Heart right ventricle (tissue), 16 donors: ENCODE data around the gene GRN. TPM values are rescaled to one million over a fixed set of nuclear protein-coding genes. Genes with fewer than 3 reads are reported as not detected.
A peak's percentile ranks its signal among the peaks of the same experiment; 100 is the strongest.
"Not testable (repeated sequence)": the region's sequence is repeated elsewhere in the genome, so short reads cannot be mapped to it uniquely, and the experiment has no call there.

ENCODE experiments used
- ATAC-seq, 8 donors: fragments of 200-7000 bp; cut with Tn5 transposase; one replicate each; pipeline ENCODE4 v1.9.1; 2020; ENCODE audit warnings: mild to moderate bottlenecking in 8 of 8, moderate library complexity in 8 of 8, moderate number of reproducible peaks in 1 of 8
- DNase-seq, 2 donors: peaks; one replicate each; pipeline ENCODE4 v3.0.0-alpha.2; 2020
- H3K27ac ChIP-seq, 10 donors: fragments of 200-600 bp; sonication (generic) in 2 of 10; one replicate each; pipeline versions ENCODE4 v1.5.0 to v1.8.0; 2020 to 2022; ENCODE audit warnings: mild to moderate bottlenecking in 3 of 10
- H3K27me3 ChIP-seq, 7 donors: fragments of 200-600 bp; one replicate each; pipeline ENCODE4 v1.8.0; 2021 to 2022; ENCODE audit warnings: mild to moderate bottlenecking in 2 of 7
- H3K36me3 ChIP-seq, 9 donors: fragments of 200-600 bp; sonication (generic) in 1 of 9; one replicate each; pipeline versions ENCODE4 v1.5.0 to v1.8.0; 2020 to 2022; ENCODE audit warnings: mild to moderate bottlenecking in 2 of 9
- H3K4me1 ChIP-seq, 9 donors: fragments of 200-600 bp; sonication (generic) in 1 of 9; one replicate each; pipeline versions ENCODE4 v1.5.0 to v1.8.0; 2020 to 2022; ENCODE audit warnings: mild to moderate bottlenecking in 4 of 9
- H3K4me3 ChIP-seq, 10 donors: fragments of 200-600 bp; sonication (generic) in 2 of 10; one replicate each; pipeline versions ENCODE4 v1.5.0 to v1.8.0; 2020 to 2022; ENCODE audit warnings: mild to moderate bottlenecking in 7 of 10, moderate library complexity in 2 of 10
- H3K9me3 ChIP-seq, 11 donors: fragments of 200-600 bp in 10 of 11; sonication (generic) in 2 of 11; one replicate each; pipeline versions ENCODE4 v1.5.0 to v1.8.0; 2013 to 2022; ENCODE audit warnings: mild to moderate bottlenecking in 2 of 11, control low read depth in 1 of 11, moderate library complexity in 1 of 11
- WGBS, 2 donors: extraction: QIAGEN DNeasy Blood & Tissue Kit; methylation state at CpG; one replicate each; pipeline ENCODE4 v1.1.7; 2013; ENCODE audit warnings: inconsistent platforms in 1 of 2; 5-methylcytosine and 5-hydroxymethylcytosine counted together
- intact Hi-C, 10 donors: fragments of 100-400 bp; cut with DNase I; formaldehyde crosslinking; loops; one replicate each; pipeline versions ENCODE4 v1.11.1 to v1.14.2; 2022
- polyA plus RNA-seq, 2 donors: library from polyadenylated mRNA; stranded (reverse); fragments of 200-250 nt; gene quantifications; one replicate each; pipeline ENCODE4 v1.2.3, GENCODE V29; 2013
- total RNA-seq, 10 donors: library from RNA; stranded (reverse); fragmentation: NEBNext Ultra II Directional in 3 of 10; extraction: Animal tissue kit (Norgen Biotek cat#: 25700) in 3 of 10; gene quantifications; one replicate each; pipeline versions ENCODE4 v1.2.1 to v1.2.4, GENCODE V29; 2021 to 2023
- TF ChIP-seq, protein P1 (sequence below), 9 donors: fragments of 200-600 bp; sonication (generic) in 2 of 9; IDR thresholded peaks; one replicate each; pipeline versions ENCODE4 v1.5.0 to v1.8.0; 2021 to 2022; ENCODE audit warnings: antibody characterized with exemption in 9 of 9, mild to moderate bottlenecking in 5 of 9, moderate library complexity in 1 of 9
- donor health status: Arrhythmogenic right ventricular cardiomyopathy.
- donor health status: ischemic (EF 13 %, LVEDD 7.1; RV severe dilation, severe dysfunction).
- donor health status: healthy with polysubstance abuse.
- donor health status: DM: no; HTN: yes; CAD: no.
- donor health status: DM: no; HTN: no; CAD: no.
- donor health status: ischemic (EF 25% LVEDD 6.9; RV normal size, moderate dysfunction).
- donor health status: ischemic (EF 25% LVEDD 5.7; RV mildly dilated, moderate dysfunction).
- donor health status: healthy.
- donor health status: DM: yes; HTN: yes; CAD: no.
- donor health status: Ischemic cardiomyopathy.
- donor health status: ischemic (EF 35%, LVEDD 5.7; RV mildly dilated, moderate dysfunction).
- donor health status: nonischemic (EF 11% LVEDD 7.7; RV severe dilation, severe dysfunction).
- donor health status: DM: yes; HTN: yes; CAD: no.
- donor health status: PGD.
- donor health status: ischemic (EF 29% LVEDD 5.4; RV normal size, mild dysfunction).
- donor health status: nonischemic (EF 23%, LVEDD 6.1; RV moderate dilation, normal function).

The GRN gene
- total and polyA plus RNA-seq, 12 donors, result 41.5 to 303 (median 148) TPM

GRCh38 chr17:44324571-44325275 lies 20.4 kb upstream of the GRN start, which contains the start of gene SLC25A39:
TSS of gene SLC25A39 (minus strand) at chr17:44324823. CDS start at chr17:44323562, 1,261 bp downstream.
- DNase-seq (peak; percentile 94 to 97), ATAC-seq (peak; percentile 88 to 93 (median 92))
- Histone ChIP-seq H3K4me3 (peak within 1 kb of the TSS; percentile 90 to 100 (median 98)), H3K27me3 (no peaks in the 10 kb centered on the region), H3K27ac (peak within 1 kb of the TSS; percentile 79 to 98 (median 94)), H3K9me3 (no peaks in the 10 kb centered on the region), H3K36me3 (peaks cover 0 to 31% (median 24%) of the 10 kb centered on the region in 9 donors), H3K4me1 (peaks cover 9 to 41% (median 35%) of the 10 kb centered on the region in 9 donors)
- TF ChIP-seq, protein P1, sequence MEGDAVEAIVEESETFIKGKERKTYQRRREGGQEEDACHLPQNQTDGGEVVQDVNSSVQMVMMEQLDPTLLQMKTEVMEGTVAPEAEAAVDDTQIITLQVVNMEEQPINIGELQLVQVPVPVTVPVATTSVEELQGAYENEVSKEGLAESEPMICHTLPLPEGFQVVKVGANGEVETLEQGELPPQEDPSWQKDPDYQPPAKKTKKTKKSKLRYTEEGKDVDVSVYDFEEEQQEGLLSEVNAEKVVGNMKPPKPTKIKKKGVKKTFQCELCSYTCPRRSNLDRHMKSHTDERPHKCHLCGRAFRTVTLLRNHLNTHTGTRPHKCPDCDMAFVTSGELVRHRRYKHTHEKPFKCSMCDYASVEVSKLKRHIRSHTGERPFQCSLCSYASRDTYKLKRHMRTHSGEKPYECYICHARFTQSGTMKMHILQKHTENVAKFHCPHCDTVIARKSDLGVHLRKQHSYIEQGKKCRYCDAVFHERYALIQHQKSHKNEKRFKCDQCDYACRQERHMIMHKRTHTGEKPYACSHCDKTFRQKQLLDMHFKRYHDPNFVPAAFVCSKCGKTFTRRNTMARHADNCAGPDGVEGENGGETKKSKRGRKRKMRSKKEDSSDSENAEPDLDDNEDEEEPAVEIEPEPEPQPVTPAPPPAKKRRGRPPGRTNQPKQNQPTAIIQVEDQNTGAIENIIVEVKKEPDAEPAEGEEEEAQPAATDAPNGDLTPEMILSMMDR (IDR thresholded peaks at IDR 0.05), result no peak
- 1% methylated on average over 73 to 85 of the region's 85 CpGs for WGBS, 2 donors
- intact Hi-C loops, result loop anchor here in 8 of 10 donors (1.0 to 5.0 kb wide), 8 partner anchors 42 to 112 kb away; partner anchors contain the start of gene UBTF (in 2 of the 8)

DNA sequence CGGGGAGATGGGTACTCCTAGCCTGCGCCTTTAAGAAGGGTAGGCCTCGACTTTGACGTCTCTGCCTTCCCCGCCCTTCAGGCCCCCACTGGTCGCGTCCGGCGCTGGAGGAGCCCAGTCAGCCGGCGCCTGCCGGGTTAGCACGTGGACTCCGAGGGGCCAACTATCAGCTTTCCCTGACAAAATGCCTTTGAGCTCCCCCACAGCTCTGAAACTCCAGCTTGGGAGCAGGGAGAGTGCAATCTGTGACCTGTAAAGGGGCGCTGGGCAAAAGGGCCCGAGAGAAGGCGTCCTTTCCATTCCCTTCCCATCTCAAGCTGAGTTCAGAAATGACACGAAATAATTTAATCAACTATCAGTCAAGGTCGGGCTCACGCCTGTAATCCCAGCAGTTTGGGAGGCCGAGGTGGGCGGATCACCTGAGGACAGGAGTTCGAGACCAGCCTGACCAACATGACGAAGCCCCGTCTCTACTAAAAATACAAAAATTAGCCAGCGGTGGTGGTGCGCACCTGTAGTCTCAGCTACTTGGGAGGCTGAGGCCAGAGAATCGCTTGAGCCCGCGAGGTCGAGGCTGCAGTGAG lies 18.1 kb upstream of the GRN start:
- H3K9me3 ChIP-seq, result no peaks in the 10 kb centered on the region
- no peaks in the 10 kb centered on the region for H3K27me3 ChIP-seq
- H3K4me3 ChIP-seq, result peak overlapping the region in 7 of 10 donors; percentile 15 to 99 (median 98)
- ATAC-seq (peak; percentile 84 to 93 (median 87)), DNase-seq (peak; percentile 96 to 98)
- H3K27ac ChIP-seq, result peak overlapping the region in 9 of 10 donors; percentile 24 to 75 (median 63)
- WGBS, 2 donors, result 25 to 32% methylated on average over 26 to 31 of the region's 31 CpGs
- peaks cover 0 to 9% (median 6%) of the 10 kb centered on the region in 9 donors for H3K36me3 ChIP-seq
- TF ChIP-seq, protein P1 (IDR thresholded peaks at IDR 0.05), result no peak
- H3K4me1 ChIP-seq, result peaks cover 9 to 49% (median 41%) of the 10 kb centered on the region in 9 donors
- intact Hi-C loops, result loop anchor here in 3 of 10 donors (1.0 to 5.0 kb wide), 3 partner anchors 108 to 116 kb away; partner anchors contain the start of gene UBTF (in 1 of the 3)

DNA sequence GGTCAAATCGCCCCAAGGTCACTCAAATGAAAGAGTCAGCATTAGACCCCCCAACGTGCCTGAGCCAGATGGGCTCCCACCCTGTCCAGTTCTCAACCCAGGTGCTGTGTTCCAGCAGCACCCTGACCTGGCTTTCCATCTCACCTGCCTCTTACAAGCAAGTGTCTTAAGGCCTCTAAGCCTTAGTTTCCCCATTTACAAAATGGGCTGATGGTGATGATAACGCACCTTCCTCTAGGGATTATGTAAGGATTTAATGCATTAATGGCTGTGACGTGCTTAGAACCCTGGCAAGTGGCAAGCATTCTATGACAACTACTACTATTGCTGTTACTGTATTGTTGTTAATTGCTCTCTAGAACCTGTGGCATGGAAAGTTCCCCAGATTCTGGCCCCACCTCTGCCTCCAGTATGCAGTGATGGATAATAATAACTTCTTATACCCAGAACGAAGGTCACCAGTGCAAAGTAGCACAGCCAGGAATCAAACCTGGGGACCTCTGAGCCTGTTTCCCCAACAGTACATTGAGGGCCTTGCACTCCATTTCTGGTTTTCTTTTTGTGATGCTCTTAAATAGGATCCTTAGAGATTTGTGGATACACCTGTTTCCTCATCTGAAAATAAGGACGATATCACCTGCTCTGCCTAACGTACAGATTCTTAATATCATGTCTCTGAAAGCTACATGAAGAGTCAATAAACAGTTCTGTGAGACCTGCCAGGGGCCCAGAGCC lies 17.2 kb upstream of the GRN start:
- TF ChIP-seq, protein P1 (IDR thresholded peaks at IDR 0.05), result no peak
- H3K27ac ChIP-seq, result peak overlapping the region in 1 of 10 donors; percentile 24
- WGBS, 2 donors, result 76 to 80% methylated on average over 7 of the region's 7 CpGs
- no peaks in the 10 kb centered on the region for H3K36me3 ChIP-seq
- H3K4me3 ChIP-seq, result no peak overlapping the region
- intact Hi-C loops, result loop anchor here in 3 of 10 donors (1.0 to 5.0 kb wide), 3 partner anchors 109 to 117 kb away; partner anchors contain the start of gene UBTF (in 1 of the 3)
- ATAC-seq (no peak), DNase-seq (no peak)
- no peaks in the 10 kb centered on the region for H3K27me3 ChIP-seq
- H3K4me1 ChIP-seq, result peaks cover 9 to 57% (median 34%) of the 10 kb centered on the region in 9 donors
- no peaks in the 10 kb centered on the region for H3K9me3 ChIP-seq

DNA sequence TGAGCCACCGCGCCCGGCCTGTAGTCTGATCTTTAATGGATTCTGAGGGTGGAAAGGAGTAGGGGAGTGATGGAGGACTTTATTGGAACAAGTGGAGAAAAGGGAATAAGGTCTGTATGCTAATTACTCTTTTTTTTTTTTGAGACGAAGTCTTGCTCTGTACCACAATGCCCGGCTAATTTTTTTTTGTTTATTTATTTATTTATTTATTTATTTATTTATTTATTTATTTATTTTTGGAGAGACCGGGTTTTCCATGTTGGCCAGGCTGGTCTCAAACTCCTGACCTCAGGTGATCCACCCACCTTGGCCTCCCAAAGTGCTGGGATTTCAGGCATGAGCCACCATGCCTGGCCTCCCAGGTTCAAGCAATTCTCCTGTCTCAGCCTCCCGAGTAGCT lies 15.6 kb upstream of the GRN start:
- not testable (repeated sequence) for H3K27me3 ChIP-seq, H3K27ac ChIP-seq, ATAC-seq, DNase-seq, H3K9me3 ChIP-seq, H3K36me3 ChIP-seq, H3K4me3 ChIP-seq
- WGBS, 2 donors, result 88% methylated on average over 7 of the region's 7 CpGs
- H3K4me1 ChIP-seq, result peaks cover 5 to 59% (median 21%) of the 10 kb centered on the region in 9 donors
- intact Hi-C loops, result loop anchor here in 1 of 10 donors (5.0 kb wide), 1 partner anchor 117 kb away; no protein-coding TSS in a partner anchor

DNA sequence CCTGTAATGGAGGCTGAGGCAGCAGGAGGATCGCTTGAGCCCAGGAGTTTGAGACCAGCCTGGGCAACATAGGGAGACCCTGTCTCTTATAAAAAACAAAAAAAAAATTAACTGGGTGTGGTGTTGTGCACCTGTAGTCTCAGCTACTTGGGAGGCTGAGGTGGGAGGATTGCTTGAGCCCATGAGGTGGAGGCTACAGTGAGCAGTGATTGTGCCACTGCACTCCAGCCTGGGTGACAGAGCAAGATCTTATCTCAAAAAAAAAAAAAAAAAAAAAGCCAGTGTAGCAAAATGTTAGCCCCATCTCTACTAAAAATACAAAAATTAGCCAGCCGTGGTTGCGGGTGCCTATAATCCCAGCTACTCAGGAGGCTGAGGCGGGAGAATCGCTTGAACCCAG lies 14.8 kb upstream of the GRN start:
- not testable (repeated sequence) for DNase-seq, H3K36me3 ChIP-seq, H3K9me3 ChIP-seq, H3K27ac ChIP-seq, H3K27me3 ChIP-seq, H3K4me3 ChIP-seq, ATAC-seq
- 89 to 91% methylated on average over 5 of the region's 5 CpGs for WGBS, 2 donors
- intact Hi-C loops, result loop anchor here in 6 of 10 donors (2.0 to 5.0 kb wide), 4 partner anchors 118 to 188 kb away; partner anchors contain the start of gene HROB (in 3 of the 6)
- peaks cover 5 to 61% (median 17%) of the 10 kb centered on the region in 9 donors for H3K4me1 ChIP-seq
